GM12891 (cell line): ENCODE results near the gene TRIM22.
A peak's percentile ranks its signal among the peaks of the same experiment; 100 is the strongest.
"Not testable (repeated sequence)": the region's sequence is repeated elsewhere in the genome, so short reads cannot be mapped to it uniquely, and the experiment has no call there.

Source experiments
- POLR2A ChIP-seq: IDR thresholded peaks from 2 replicates; pipeline ENCODE4 v1.6.1; 2011; ENCODE audit warnings: low read depth, low read length, control low read depth
- POLR2AphosphoS5 ChIP-seq: IDR thresholded peaks from 2 replicates; pipeline ENCODE4 v1.6.1; 2011; ENCODE audit warnings: low read depth, low read length, control low read depth
- POU2F2 ChIP-seq: IDR thresholded peaks from 2 replicates; pipeline ENCODE4 v1.6.1; 2011; ENCODE audit warnings: low read depth, mild to moderate bottlenecking, control low read depth, low read length, moderate library complexity
- TAF1 ChIP-seq: IDR thresholded peaks from 2 replicates; pipeline ENCODE4 v1.6.1; 2011; ENCODE audit warnings: low read depth, low read length, control low read depth

GRCh38 chr11:5691238-5691963 lies 1.8 kb downstream of the TRIM22 start:
- not testable (repeated sequence) for TF ChIP-seq TAF1, POLR2A, POU2F2
- TF ChIP-seq POLR2AphosphoS5, result 0 out of 2 replicates have a peak, but pooled peaks have one; percentile 27
